Measurements from ENCODE around the gene NME2.

Gene NME2

GRCh38 chr17:51121620-51122472 lies 44.4 kb upstream of the NME2 start (continued):
- no peak for TF ChIP-seq GLI2 (tag by site-specific recombination; IDR thresholded peaks at IDR 0.05; ENCODE audit: borderline replicate concordance, low read depth)
- TF ChIP-seq ZNF26 (tag by site-specific recombination; IDR thresholded peaks at IDR 0.05), result no peak
- TF ChIP-seq ZNF239 (tag by site-specific recombination; IDR thresholded peaks at IDR 0.05), result no peak
- peak; percentile 97 for TF ChIP-seq PRDM1 (tag by site-specific recombination; IDR thresholded peaks at IDR 0.05)
- peak; percentile 68; the same call in 1 of the 2 replicates for TF ChIP-seq ZSCAN23 (tag by site-specific recombination; IDR thresholded peaks at IDR 0.05)
- peak; percentile 58 for TF ChIP-seq PRDM4 (tag by site-specific recombination; IDR thresholded peaks at IDR 0.05)
- peak; percentile 77; the same call in 1 of the 2 replicates for TF ChIP-seq ZNF391 (tag by site-specific recombination; IDR thresholded peaks at IDR 0.05; ENCODE audit: borderline replicate concordance, low read depth)
- TF ChIP-seq, protein P1, sequence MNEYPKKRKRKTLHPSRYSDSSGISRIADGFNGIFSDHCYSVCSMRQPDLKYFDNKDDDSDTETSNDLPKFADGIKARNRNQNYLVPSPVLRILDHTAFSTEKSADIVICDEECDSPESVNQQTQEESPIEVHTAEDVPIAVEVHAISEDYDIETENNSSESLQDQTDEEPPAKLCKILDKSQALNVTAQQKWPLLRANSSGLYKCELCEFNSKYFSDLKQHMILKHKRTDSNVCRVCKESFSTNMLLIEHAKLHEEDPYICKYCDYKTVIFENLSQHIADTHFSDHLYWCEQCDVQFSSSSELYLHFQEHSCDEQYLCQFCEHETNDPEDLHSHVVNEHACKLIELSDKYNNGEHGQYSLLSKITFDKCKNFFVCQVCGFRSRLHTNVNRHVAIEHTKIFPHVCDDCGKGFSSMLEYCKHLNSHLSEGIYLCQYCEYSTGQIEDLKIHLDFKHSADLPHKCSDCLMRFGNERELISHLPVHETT (tag by site-specific recombination; IDR thresholded peaks at IDR 0.05), result peak; percentile 74
- TF ChIP-seq KLF8 (tag by site-specific recombination; IDR thresholded peaks at IDR 0.05), result peak; percentile 98
- TF ChIP-seq, protein P2, sequence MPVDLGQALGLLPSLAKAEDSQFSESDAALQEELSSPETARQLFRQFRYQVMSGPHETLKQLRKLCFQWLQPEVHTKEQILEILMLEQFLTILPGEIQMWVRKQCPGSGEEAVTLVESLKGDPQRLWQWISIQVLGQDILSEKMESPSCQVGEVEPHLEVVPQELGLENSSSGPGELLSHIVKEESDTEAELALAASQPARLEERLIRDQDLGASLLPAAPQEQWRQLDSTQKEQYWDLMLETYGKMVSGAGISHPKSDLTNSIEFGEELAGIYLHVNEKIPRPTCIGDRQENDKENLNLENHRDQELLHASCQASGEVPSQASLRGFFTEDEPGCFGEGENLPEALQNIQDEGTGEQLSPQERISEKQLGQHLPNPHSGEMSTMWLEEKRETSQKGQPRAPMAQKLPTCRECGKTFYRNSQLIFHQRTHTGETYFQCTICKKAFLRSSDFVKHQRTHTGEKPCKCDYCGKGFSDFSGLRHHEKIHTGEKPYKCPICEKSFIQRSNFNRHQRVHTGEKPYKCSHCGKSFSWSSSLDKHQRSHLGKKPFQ (tag by site-specific recombination; IDR thresholded peaks at IDR 0.05), result peak; percentile 88
- TF ChIP-seq ZBTB1 (tag by site-specific recombination; IDR thresholded peaks at IDR 0.05), result peak; percentile 60; the same call in 1 of the 2 replicates
- peak; percentile 91 for TF ChIP-seq SP3 (tag by site-specific recombination; IDR thresholded peaks at IDR 0.05)
- TF ChIP-seq MZF1 (tag by site-specific recombination; IDR thresholded peaks at IDR 0.05; ENCODE audit: borderline replicate concordance), result peak; percentile 70
- peak; percentile 71 for TF ChIP-seq KLF10 (tag by site-specific recombination; IDR thresholded peaks at IDR 0.05)
- no peak for TF ChIP-seq ZNF549 (tag by site-specific recombination; IDR thresholded peaks at IDR 0.05)
- peak; percentile 71 for TF ChIP-seq INSM2 (tag by site-specific recombination; IDR thresholded peaks at IDR 0.05)
- peak; percentile 73; the same call in 1 of the 2 replicates for TF ChIP-seq ATF2 (tag by site-specific recombination; IDR thresholded peaks at IDR 0.05; ENCODE audit: low read depth)
- TF ChIP-seq ZNF626 (tag by site-specific recombination; IDR thresholded peaks at IDR 0.05), result no peak
- no peak for TF ChIP-seq SETDB1 (IDR thresholded peaks at IDR 0.05; ENCODE audit: insufficient read length, low read length)
- TF ChIP-seq, protein P3, sequence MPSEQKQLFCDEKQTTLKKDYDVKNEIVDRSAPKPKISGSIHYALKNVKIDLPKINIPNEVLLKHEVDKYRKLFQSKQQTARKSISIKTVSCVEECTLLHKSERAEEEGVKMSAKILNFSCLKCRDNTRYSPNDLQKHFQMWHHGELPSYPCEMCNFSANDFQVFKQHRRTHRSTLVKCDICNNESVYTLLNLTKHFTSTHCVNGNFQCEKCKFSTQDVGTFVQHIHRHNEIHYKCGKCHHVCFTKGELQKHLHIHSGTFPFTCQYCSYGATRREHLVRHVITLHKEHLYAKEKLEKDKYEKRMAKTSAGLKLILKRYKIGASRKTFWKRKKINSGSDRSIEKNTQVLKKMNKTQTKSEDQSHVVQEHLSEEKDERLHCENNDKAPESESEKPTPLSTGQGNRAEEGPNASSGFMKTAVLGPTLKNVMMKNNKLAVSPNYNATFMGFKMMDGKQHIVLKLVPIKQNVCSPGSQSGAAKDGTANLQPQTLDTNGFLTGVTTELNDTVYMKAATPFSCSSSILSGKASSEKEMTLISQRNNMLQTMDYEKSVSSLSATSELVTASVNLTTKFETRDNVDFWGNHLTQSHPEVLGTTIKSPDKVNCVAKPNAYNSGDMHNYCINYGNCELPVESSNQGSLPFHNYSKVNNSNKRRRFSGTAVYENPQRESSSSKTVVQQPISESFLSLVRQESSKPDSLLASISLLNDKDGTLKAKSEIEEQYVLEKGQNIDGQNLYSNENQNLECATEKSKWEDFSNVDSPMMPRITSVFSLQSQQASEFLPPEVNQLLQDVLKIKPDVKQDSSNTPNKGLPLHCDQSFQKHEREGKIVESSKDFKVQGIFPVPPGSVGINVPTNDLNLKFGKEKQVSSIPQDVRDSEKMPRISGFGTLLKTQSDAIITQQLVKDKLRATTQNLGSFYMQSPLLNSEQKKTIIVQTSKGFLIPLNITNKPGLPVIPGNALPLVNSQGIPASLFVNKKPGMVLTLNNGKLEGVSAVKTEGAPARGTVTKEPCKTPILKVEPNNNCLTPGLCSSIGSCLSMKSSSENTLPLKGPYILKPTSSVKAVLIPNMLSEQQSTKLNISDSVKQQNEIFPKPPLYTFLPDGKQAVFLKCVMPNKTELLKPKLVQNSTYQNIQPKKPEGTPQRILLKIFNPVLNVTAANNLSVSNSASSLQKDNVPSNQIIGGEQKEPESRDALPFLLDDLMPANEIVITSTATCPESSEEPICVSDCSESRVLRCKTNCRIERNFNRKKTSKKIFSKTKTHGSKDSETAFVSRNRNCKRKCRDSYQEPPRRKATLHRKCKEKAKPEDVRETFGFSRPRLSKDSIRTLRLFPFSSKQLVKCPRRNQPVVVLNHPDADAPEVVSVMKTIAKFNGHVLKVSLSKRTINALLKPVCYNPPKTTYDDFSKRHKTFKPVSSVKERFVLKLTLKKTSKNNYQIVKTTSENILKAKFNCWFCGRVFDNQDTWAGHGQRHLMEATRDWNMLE (tag by site-specific recombination; conservative IDR thresholded peaks at IDR 0.05; ENCODE audit: low read depth), result 0 out of 2 replicates have a peak, but pooled peaks have one; percentile 39
- no peak for TF ChIP-seq ZNF302 (tag by site-specific recombination; IDR thresholded peaks at IDR 0.05; ENCODE audit: low read depth)
- TF ChIP-seq SP2 (tag by site-specific recombination; IDR thresholded peaks at IDR 0.05), result peak; percentile 90
- peak; percentile 93 for TF ChIP-seq EGR2 (tag by site-specific recombination; IDR thresholded peaks at IDR 0.05; ENCODE audit: low read depth)
